ELR (cell line): Measurements from ENCODE around the gene PLXDC2.

Source experiments
- DNase-seq: peaks from one replicate; pipeline ENCODE4 v3.0.0-alpha.2; 2015; ENCODE audit warnings: low read depth

The PLXDC2 gene

GRCh38 chr10:20276127-20276979 lies 460.1 kb downstream of the PLXDC2 start:
- no peak for DNase-seq

DNA sequence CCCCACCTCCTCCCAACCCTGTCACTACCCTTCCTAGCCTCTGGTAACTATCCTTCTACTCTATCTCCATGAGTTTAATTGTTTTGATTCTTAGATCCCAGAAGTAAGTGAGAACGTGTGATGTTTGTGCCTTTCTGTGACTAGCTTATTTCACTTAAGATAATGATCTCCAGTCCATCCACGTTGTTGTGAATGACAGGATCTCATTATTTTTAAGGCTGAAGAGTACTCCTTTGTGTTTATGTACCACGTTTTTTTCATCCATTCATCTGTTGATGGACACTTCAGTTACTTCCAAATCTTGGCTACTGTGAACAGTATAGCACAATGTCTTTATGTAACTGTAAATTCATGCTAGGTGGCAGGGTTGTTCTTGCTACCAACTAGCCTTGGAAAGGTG lies 461.6 kb downstream of the PLXDC2 start:
- no peak for DNase-seq

- no peak for DNase-seq
These were observed 465.3 kb downstream of the PLXDC2 start for GRCh38 chr10:20281579-20281978.

DNA sequence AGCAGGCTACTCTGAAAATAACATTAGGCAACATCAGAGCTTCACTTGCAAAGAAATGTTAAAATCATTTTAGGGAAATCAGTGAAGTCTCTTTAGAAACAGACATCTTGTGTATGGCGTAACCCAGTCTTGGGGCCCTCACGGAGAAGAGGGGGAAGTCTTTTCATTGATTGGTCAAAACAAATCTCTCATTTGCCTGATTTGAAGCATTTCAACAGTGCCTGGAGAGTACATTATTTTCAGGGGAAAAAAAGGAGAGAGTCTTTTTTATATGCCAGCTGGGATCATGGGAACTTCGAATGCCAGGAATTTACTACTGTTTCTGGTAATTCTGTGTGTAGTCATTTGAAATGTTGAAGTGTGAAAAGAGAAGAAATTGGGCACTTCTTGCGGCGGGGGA lies 471.4 kb downstream of the PLXDC2 start:
- DNase-seq = no peak

DNA sequence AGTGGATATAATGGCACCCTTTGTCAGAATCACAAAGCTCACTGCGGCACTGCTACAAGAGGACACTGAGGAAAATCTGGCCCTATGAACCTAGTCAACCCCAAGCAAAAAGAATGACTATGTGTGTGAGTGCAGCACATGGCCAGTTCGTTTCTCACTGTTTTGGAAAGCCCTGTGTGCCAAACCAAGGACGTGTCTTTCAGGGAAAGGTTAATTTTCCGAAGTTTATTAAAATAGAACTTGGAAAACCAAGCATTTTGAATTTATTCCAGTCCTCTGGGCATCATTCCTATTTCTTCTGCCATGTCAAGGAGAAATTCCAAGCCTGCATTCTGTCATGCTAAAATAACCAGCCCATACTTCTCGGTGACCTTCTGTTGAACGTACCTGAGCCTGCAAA lies 471.8 kb downstream of the PLXDC2 start:
- no peak for DNase-seq

DNA sequence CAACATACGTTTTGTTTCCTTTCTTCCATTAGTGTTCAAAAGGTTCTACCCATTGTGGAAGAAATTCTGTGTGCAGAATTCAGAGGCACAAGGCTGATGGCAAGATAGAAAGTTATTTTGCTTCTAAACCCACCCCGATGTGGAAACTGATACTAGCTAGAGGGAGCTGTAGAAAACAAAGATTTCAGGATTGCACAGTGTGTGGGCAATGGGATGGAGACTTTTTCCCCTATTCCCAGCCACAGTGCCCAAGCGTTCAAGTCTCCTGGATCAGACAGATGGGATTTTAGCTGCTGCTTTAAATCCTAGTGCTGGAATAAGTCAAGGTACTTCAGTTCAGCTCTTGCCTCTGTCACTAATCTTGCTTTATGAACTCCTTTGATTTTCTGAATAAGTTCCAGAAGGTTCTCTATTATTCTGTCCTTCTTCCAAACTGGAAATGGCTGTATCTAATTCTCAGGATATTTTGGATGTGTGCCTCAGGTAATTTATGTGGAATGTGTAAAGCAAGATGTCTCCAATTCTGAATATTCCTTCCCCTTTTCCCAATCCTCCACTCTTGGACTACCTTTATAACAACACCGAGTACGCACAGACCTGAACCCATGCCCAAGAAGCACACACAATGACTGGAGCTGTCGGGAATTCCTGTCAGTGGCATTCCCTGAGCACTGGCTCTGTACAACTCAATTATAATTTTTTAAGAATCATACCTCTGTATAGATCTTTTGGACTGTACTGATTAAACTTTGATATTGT lies 473.0 kb downstream of the PLXDC2 start:
- DNase-seq = no peak

GRCh38 chr10:20298417-20298816 lies 482.2 kb downstream of the PLXDC2 start:
- DNase-seq = no peak

- DNase-seq = no peak
These were observed 483.0 kb downstream of the PLXDC2 start for GRCh38 chr10:20299034-20299736.

DNA sequence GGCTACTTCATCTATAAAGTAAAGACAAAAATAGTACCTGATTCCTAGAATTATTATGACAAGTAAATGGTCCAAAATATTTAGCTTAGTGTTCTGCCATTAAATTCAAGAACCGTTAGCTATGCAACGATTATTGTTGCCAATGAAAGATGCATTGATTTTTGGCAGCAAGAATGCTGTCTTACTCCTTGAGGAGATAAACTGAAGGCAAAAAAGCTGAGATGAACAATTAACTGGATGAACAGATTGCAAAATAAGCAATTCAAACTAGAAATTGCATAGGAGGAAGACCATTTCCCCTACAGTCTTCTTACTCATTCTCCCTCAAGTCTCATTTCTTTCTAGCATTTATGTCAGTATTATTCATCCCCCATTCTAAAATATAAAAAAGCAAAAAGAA lies 484.5 kb downstream of the PLXDC2 start:
- DNase-seq = no peak

DNA sequence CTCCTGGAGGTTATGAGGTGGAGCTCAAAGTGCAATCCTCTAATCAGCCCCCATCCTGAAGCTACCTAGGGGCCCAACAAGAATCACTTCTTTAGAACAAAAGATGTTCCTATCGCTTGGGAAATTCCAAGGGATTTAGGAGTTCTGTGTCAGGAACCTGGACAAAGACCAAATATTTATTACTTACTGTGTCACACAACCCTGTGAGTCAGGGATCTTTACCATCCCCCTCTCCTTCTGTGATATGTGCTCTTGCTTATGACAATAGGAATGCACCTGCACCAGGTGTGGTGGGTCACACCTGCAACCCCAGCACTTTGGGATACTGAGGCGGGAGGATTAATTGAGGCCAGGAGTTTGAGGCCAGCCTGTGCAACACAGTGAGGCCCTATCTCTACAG lies 485.8 kb downstream of the PLXDC2 start:
- no peak for DNase-seq

DNA sequence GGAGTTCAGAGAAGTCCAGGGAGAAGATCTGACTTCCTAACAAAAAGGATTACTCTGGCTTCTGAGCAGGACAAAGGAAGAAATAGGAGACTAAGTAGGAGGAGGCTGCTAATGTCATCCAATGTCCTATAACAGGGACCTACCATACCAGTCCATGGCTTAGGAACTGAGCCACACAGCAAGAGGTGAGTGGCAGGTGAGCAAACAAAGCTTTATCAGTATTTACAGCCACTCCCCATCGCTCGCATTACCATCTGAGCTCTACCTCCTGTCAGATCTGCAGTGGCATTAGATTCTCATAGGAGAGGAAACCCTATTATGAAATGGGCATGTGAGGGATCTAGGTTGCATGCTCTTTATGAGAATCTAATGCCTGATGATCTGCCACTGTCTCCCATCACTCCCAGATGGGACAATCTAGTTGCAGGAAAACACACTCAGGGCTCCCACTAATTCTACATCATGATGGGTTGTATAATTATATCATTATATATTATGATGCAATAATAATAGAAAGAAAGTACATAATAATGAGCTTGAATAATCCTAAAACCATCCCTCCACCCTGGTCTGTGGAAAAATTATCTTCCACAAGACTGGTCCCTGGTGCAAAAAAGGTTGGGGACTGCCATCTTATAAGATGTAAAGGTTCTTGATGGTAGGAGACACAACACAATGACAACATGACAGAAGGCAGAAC lies 487.4 kb downstream of the PLXDC2 start:
- DNase-seq = no peak

DNA sequence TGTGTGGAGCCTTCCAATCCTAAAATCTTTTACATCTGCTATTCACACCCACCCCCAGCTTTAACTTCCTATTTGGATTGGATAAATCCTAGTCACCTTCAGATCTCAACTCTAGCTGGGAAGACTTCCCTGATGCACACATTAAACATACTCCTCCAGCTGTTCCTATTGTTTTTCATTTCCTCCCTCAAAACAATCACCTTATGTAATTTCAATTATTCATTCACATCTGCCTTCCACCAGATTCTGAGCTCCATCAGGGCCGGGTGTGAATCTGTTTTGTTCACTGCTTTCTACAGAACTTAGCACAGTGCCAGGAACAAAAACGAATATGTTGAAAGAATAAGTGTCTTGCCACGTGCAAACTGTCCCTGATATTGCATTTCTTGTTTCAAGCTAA lies 497.4 kb downstream of the PLXDC2 start:
- DNase-seq = no peak

DNA sequence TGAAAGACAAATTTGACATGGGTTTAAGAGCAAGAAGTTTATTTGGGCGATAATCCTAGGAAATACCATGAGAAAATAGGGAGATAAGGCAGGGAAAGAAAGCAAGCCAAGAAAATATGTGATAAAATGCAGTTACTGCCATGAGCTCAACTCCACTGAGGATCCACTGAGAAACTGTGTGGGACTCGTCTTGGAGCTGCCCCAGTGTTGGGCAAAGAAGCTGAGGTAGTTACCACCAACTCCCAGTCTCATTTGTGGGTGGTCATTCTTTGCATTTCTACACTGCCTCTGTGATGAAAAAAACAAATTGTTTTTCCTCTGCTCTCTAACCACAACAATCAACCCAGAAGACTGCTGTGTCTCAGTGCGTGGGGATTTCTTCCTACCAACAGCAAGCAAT lies 498.2 kb downstream of the PLXDC2 start:
- no peak for DNase-seq

DNA sequence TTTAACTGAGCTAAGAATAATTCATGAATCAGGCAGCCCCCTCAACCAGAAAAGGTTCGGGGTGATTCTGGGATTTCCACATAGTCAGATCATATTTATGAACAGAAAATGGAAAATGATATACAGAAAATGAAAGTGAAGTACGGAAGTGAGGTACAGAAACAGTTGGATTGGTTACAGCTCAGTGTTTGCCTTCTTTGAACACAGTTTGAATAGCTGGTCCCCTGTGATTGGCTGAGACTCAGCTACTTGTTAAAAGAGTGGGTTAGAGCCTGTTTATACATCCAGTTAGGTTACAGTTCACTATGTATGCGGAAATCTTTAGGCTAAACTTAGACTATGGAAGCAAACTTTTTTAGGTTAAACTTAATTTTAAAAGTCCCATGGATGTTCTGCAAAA lies 511.7 kb downstream of the PLXDC2 start:
- DNase-seq = no peak

DNA sequence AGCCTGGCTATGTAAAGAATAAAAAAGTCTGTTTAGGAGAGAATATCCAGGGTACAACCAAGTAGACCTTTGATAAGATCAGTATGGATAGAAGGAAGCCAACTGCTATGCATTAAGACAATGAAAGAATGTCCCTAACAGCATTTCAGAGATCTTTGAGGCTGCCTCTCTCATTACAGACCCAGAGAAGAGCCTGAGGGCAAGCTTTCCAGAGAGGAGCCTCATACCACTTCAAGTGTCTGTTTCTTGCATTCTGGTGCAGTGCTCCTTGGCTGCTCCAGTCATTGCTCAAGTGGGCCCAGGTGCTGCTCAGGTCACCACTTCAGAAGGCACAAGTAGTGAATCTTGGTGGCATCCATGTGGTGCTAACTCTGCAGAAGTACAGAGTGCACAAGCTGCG lies 514.0 kb downstream of the PLXDC2 start:
- no peak for DNase-seq

DNA sequence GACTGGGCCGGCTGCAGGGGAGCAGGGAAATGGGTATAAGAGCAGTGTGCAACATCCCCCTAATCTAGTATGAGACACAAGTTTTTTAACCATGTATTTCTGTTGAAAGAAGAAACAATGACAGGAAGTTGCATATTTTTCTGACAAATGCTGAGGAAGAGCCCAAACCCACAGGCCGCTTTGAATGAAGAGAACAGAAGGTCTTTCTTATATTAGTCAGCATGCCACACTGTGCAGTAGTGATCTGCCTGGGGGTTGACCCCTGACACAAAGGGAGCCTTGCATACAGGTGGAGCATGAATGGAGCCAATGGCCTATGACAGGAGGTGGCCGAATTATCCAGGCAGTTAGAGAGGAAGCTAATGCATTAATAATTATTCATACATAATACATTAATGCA lies 518.3 kb downstream of the PLXDC2 start:
- DNase-seq = no peak
